HCT116 (cell line): Measurements from ENCODE around the gene RXFP1. TPM values are rescaled to one million over a fixed set of nuclear protein-coding genes. Genes with fewer than 3 reads are reported as not detected.

Experiments used
- ATAC-seq: fragments of 200-7000 bp; cut with Tn5 transposase; 2 replicates; pipeline ENCODE4 v1.9.1; 2020; ENCODE audit warnings: mild to moderate bottlenecking, moderate library complexity
- BruUV-seq: library from RNA; stranded (reverse); fragments of 400-500 nt; replicated peaks from 2 replicates; lab custom pipeline; 2021; lab: Mats Ljungman, UMichigan
- CTCF ChIA-PET: fragments of 300-600 bp; sonication (Branson Sonifier 250); formaldehyde crosslinking; loops from one replicate; lab custom pipeline; 2021; ENCODE audit warnings: antibody characterized with exemption; lab: Charles Lee
- POLR2A ChIA-PET: fragments of 300-600, 350-600 bp; sonication (Branson Sonifier 250); formaldehyde crosslinking; loops from one replicate; lab custom pipeline; 2021; ENCODE audit warnings: antibody characterized with exemption; lab: Charles Lee
- RAD21 ChIA-PET, 2 experiments: fragments of 300-600 bp; sonication (Branson Sonifier 250); formaldehyde crosslinking; loops; one replicate each; lab custom pipeline; 2023; ENCODE audit warnings: low total read pairs in 2 of 2; ENCODE audit not compliant: uncharacterized antibody in 2 of 2, unreplicated experiment in 2 of 2, low non-redundant PET in 1 of 2; lab: Charles Lee
- DNase-seq: peaks from one replicate; pipeline ENCODE4 v3.0.0-alpha.2; 2010; ENCODE audit warnings: low read depth, low spot score
- H2AFZ ChIP-seq: fragments of 200-600 bp; shearing (Covaris generic), sonication (generic); 2 replicates; pipeline ENCODE4 v1.6.1; 2017; ENCODE audit warnings: low read depth, mixed run types, mixed read lengths, antibody characterized with exemption, low read length; ENCODE audit not compliant: poor library complexity, severe bottlenecking
- H3K27ac ChIP-seq: 2 replicates; pipeline ENCODE4 v1.5.1; 2012; ENCODE audit warnings: low read depth, low read length
- H3K27me3 ChIP-seq: fragments of 200-600 bp; sonication (generic); 2 replicates; pipeline ENCODE4 v1.6.1; 2016; ENCODE audit warnings: mixed run types, low read length, mixed read lengths; ENCODE audit not compliant: insufficient read depth
- H3K36me3 ChIP-seq, 2 experiments: fragments of 200-500 bp in 1 of 2; fragments of 200-600 bp in 1 of 2; sonication (Bioruptor generic) in 1 of 2; sonication (generic) in 1 of 2; 2 replicates each; pipeline versions ENCODE4 v1.5.1 to v1.6.1; 2014 to 2016; ENCODE audit warnings: low read length in 2 of 2, inconsistent platforms in 1 of 2, mixed read lengths in 1 of 2, mixed run types in 1 of 2; ENCODE audit not compliant: insufficient read depth in 2 of 2, control insufficient read depth in 1 of 2
- H3K4me1 ChIP-seq, 2 experiments: fragments of 200-600 bp in 1 of 2; sonication (generic) in 1 of 2; 2 replicates each; pipeline versions ENCODE4 v1.5.1 to v1.6.1; 2012 to 2017; ENCODE audit warnings: low read length in 2 of 2, inconsistent platforms in 1 of 2, mild to moderate bottlenecking in 1 of 2, mixed read lengths in 1 of 2, mixed run types in 1 of 2, moderate library complexity in 1 of 2; ENCODE audit not compliant: insufficient read depth in 2 of 2, control insufficient read depth in 1 of 2
- H3K4me2 ChIP-seq: fragments of 200-600 bp; sonication (generic); 2 replicates; pipeline ENCODE4 v1.6.1; 2017; ENCODE audit warnings: mixed run types, low read length, mixed read lengths
- H3K4me3 ChIP-seq, 2 experiments: fragments of 200-600 bp in 1 of 2; sonication (generic) in 1 of 2; replicated peaks in 1 of 2; 2 replicates each; pipeline ENCODE4 v1.5.1; 2011 to 2016; ENCODE audit warnings: low read length in 2 of 2, control low read depth in 1 of 2, low read depth in 1 of 2, mild to moderate bottlenecking in 1 of 2, mixed read lengths in 1 of 2, mixed run types in 1 of 2
- H3K79me2 ChIP-seq: fragments of 200-600 bp; sonication (generic); 2 replicates; pipeline ENCODE4 v1.6.1; 2017; ENCODE audit warnings: mild to moderate bottlenecking, mixed run types, low read length, moderate library complexity, mixed read lengths; ENCODE audit not compliant: insufficient read depth
- H3K9ac ChIP-seq: fragments of 200-600 bp; sonication (generic); 2 replicates; pipeline ENCODE4 v1.6.1; 2016; ENCODE audit warnings: low read length, mixed read lengths
- H3K9me2 ChIP-seq: fragments of 200-600 bp; sonication (generic), shearing (Covaris generic); 2 replicates; pipeline ENCODE4 v1.6.1; 2017; ENCODE audit warnings: mixed run types, mild to moderate bottlenecking, moderate library complexity; ENCODE audit not compliant: insufficient read depth
- H3K9me3 ChIP-seq, 2 experiments: fragments of 200-500 bp in 1 of 2; fragments of 200-600 bp in 1 of 2; sonication (Bioruptor generic) in 1 of 2; sonication (generic) in 1 of 2; 2 replicates each; pipeline ENCODE4 v1.6.1; 2014 to 2017; ENCODE audit warnings: low read length in 2 of 2, mixed read lengths in 2 of 2, inconsistent platforms in 1 of 2, low read depth in 1 of 2, mild to moderate bottlenecking in 1 of 2, mixed run types in 1 of 2, moderate library complexity in 1 of 2; ENCODE audit not compliant: control insufficient read depth in 1 of 2, insufficient read depth in 1 of 2
- H4K20me1 ChIP-seq: fragments of 200-600 bp; sonication (generic), shearing (Covaris generic); 2 replicates; pipeline ENCODE4 v1.6.1; 2017; ENCODE audit warnings: mixed run types, mild to moderate bottlenecking, moderate library complexity; ENCODE audit not compliant: insufficient read depth
- ATF3 ChIP-seq: IDR thresholded peaks from 2 replicates; pipeline ENCODE4 v1.6.1; 2012
- CEBPB ChIP-seq: IDR thresholded peaks from 2 replicates; pipeline ENCODE4 v1.6.1; 2012; ENCODE audit warnings: low read depth
- CTCF ChIP-seq, 3 experiments: fragments of 200-600 bp in 1 of 3; sonication (generic) in 1 of 3; IDR thresholded peaks in 2 of 3; conservative IDR thresholded peaks in 1 of 3; 2 replicates each; pipeline ENCODE4 v1.5.1; 2012 to 2017; ENCODE audit warnings: low read depth in 2 of 3, low read length in 2 of 3, antibody characterized with exemption in 1 of 3, borderline replicate concordance in 1 of 3, control low read depth in 1 of 3, mild to moderate bottlenecking in 1 of 3, mixed read lengths in 1 of 3, mixed run types in 1 of 3, moderate library complexity in 1 of 3; ENCODE audit not compliant: insufficient read depth in 1 of 3
- ELF1 ChIP-seq: IDR thresholded peaks from 2 replicates; pipeline ENCODE4 v1.6.1; 2012; ENCODE audit warnings: low read depth, borderline replicate concordance
- EZH2 ChIP-seq: fragments of 200-600 bp; sonication (generic); IDR thresholded peaks from 2 replicates; pipeline ENCODE4 v1.6.1; 2017; ENCODE audit warnings: antibody characterized with exemption, mixed run types
- EZH2phosphoT487 ChIP-seq: fragments of 200-600 bp; IDR thresholded peaks from 2 replicates; pipeline ENCODE4 v1.6.1; 2018; ENCODE audit warnings: antibody characterized with exemption, borderline replicate concordance
- FOSL1 ChIP-seq: IDR thresholded peaks from 2 replicates; pipeline ENCODE4 v1.6.1; 2012; ENCODE audit warnings: low read depth
- JUND ChIP-seq: IDR thresholded peaks from 2 replicates; pipeline ENCODE4 v1.6.1; 2012
- MAX ChIP-seq: IDR thresholded peaks from 2 replicates; pipeline ENCODE4 v1.6.1; 2012
- POLR2A ChIP-seq: IDR thresholded peaks from 2 replicates; pipeline ENCODE4 v1.7.0; 2011; ENCODE audit warnings: borderline replicate concordance; ENCODE audit not compliant: insufficient read depth, insufficient read length; ENCODE audit errors: extremely low read depth
- POLR2AphosphoS5 ChIP-seq: IDR thresholded peaks from 2 replicates; pipeline ENCODE4 v1.6.1; 2011; ENCODE audit warnings: mild to moderate bottlenecking, low read depth, low read length, moderate library complexity
- SP1 ChIP-seq: IDR thresholded peaks from 2 replicates; pipeline ENCODE4 v1.6.1; 2012; ENCODE audit warnings: low read depth
- SRF ChIP-seq: IDR thresholded peaks from 2 replicates; pipeline ENCODE4 v1.6.1; 2012; ENCODE audit warnings: low read depth
- TCF7L2 ChIP-seq: IDR thresholded peaks from 2 replicates; pipeline ENCODE4 v1.7.0; 2011; ENCODE audit warnings: borderline replicate concordance, inconsistent platforms; ENCODE audit not compliant: insufficient read depth, insufficient read length; ENCODE audit errors: extremely low read depth
- YY1 ChIP-seq: IDR thresholded peaks from 2 replicates; pipeline ENCODE4 v1.6.1; 2011; ENCODE audit warnings: low read length, low read depth, moderate library complexity, mild to moderate bottlenecking; ENCODE audit not compliant: insufficient replicate concordance; ENCODE audit errors: extremely low read depth
- intact Hi-C: fragments of 100-400 bp; cut with micrococcal nuclease; formaldehyde crosslinking; loops from 2 replicates; pipeline ENCODE4 v1.10.0; 2022
- total RNA-seq: library from RNA; stranded (reverse); gene quantifications from one replicate; pipeline ENCODE4 v1.2.1, GENCODE V29; 2021; ENCODE audit not compliant: unreplicated experiment
- TF ChIP-seq, protein P1 (sequence below): IDR thresholded peaks from 2 replicates; pipeline ENCODE4 v1.6.1; 2011; ENCODE audit warnings: mild to moderate bottlenecking, low read length, moderate library complexity; ENCODE audit not compliant: insufficient replicate concordance; ENCODE audit errors: extremely low read depth

Gene RXFP1
- total RNA-seq, 1 experiment from 2014 or later, result not detected

DNA sequence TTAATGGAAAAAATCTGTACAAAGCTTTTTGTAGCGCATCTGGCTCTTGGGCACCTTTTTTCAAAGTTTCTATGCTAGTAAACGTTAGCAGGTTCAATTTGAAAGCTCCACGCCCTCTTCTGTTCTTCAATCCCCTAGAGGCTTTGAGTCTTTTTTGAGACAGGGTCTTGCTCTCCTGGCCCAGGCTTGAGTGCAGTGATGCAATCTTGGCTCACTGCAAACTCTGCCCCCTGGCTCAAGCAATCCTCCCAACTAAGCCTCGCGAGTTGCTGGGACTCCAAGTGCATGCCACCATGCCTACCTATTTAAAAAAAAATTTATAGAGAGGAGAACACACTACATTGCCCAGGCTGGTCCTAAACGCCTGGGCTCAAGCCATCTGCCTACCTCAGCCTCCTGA lies 9.2 kb downstream of the RXFP1 start:
- ATAC-seq (no peak), DNase-seq (no peak)
- ChIA-PET RAD21 (no interaction called here), CTCF (no interaction called here), POLR2A (no interaction called here)
- Histone ChIP-seq H3K4me2 (no peak overlapping the region), H3K79me2 (no peaks in the 10 kb centered on the region), H2AFZ (no peak overlapping the region), H3K4me1 (peaks cover 0 to 5% of the 10 kb centered on the region in 2 experiments; a peak in 1 of 4 replicates), H3K9ac (no peak overlapping the region), H4K20me1 (no peaks in the 10 kb centered on the region), H3K27ac (no peak overlapping the region), H3K9me2 (no peaks in the 10 kb centered on the region), H3K9me3 (no peaks in the 10 kb centered on the region), H3K4me3 (no peak overlapping the region), H3K27me3 (no peaks in the 10 kb centered on the region), H3K36me3 (no peaks in the 10 kb centered on the region)
- intact Hi-C loops, result no loop called here
- no TSS peak for BruUV-seq
- TF ChIP-seq ELF1 (no peak), POLR2A (no peak), MAX (no peak), POLR2AphosphoS5 (no peak)

DNA sequence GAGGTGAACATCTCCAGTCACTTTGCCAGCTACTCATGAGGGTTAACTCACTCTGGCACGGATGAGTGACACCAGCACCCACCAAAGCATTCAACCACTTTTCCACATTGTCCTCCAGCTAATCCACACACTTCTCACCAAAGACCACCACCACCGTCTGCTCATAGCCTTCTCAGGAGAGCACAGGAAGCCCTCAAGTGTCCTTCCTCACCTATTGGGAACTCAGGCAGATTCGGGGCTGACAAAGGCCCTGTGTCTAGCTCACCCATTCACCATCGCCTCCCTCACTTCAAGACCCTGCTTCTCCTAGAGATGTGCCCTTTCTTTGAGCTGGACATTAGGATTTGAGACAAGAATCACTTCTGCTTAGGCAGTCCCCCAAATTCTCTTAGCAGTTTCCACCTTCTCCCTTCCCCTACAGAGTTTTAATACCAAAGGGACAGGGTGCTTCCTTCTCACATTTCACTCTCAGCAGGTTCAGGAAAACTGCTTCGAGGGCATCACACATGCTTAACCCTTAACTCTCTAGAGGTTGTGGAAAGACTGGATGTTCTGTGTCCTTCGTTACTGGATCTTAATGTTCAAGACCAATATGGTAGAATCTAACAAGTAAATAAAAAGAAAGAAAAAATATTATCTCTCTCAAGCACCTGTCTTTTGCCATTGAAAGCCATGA lies 11.0 kb downstream of the RXFP1 start:
- BruUV-seq, result no TSS peak
- Histone ChIP-seq H4K20me1 (no peaks in the 10 kb centered on the region), H2AFZ (no peak overlapping the region), H3K27me3 (no peaks in the 10 kb centered on the region), H3K9me3 (no peaks in the 10 kb centered on the region), H3K4me2 (no peak overlapping the region), H3K27ac (no peak overlapping the region), H3K9me2 (no peaks in the 10 kb centered on the region), H3K79me2 (no peaks in the 10 kb centered on the region), H3K9ac (no peak overlapping the region), H3K4me1 (peaks cover 0 to 5% of the 10 kb centered on the region in 2 experiments; a peak in 1 of 4 replicates), H3K4me3 (no peak overlapping the region), H3K36me3 (no peaks in the 10 kb centered on the region)
- RAD21 ChIA-PET, result no interaction called here
- DNase-seq, result no peak
- ATAC-seq, result no peak
- POLR2A ChIA-PET, result no interaction called here
- CTCF ChIA-PET, result no interaction called here
- intact Hi-C loops, result no loop called here
- TF ChIP-seq, protein P1, sequence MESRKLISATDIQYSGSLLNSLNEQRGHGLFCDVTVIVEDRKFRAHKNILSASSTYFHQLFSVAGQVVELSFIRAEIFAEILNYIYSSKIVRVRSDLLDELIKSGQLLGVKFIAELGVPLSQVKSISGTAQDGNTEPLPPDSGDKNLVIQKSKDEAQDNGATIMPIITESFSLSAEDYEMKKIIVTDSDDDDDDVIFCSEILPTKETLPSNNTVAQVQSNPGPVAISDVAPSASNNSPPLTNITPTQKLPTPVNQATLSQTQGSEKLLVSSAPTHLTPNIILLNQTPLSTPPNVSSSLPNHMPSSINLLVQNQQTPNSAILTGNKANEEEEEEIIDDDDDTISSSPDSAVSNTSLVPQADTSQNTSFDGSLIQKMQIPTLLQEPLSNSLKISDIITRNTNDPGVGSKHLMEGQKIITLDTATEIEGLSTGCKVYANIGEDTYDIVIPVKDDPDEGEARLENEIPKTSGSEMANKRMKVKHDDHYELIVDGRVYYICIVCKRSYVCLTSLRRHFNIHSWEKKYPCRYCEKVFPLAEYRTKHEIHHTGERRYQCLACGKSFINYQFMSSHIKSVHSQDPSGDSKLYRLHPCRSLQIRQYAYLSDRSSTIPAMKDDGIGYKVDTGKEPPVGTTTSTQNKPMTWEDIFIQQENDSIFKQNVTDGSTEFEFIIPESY, result no peak
- TF ChIP-seq CTCF (IDR thresholded peaks at IDR 0.05 in 2 of 3, conservative IDR thresholded peaks at IDR 0.05 in 1 of 3; ENCODE audit: borderline replicate concordance in 1 of 3, insufficient read depth in 1 of 3, low read depth in 2 of 3, low read length in 2 of 3) (no peak), SRF (no peak), POLR2A (no peak), TCF7L2 (no peak), SP1 (no peak), JUND (no peak), EZH2phosphoT487 (no peak), EZH2 (no peak), YY1 (no peak), CEBPB (no peak), FOSL1 (no peak), ATF3 (no peak)
